ENCODE results near the gene CFDP1.
A peak's percentile ranks its signal among the peaks of the same experiment; 100 is the strongest.

CFDP1 gene

DNA sequence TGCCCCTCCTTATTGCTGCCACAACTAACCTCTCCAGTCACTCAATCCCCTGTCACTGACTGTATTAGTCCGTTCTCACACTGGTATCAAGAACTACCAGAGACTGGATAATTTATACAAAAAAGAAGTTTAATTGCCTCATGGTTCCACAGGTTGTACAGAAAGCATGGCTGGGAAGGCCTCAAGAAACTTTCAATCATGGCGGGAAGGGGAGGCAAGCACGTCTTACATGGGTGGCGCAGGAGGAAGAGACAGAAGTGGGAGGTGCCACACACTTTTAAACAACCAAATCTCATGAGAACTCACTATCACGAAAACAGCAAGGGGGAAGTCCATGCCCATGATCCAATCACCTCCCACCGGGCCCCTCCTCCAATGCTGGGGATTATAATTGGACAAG, 95.9 kb downstream of the CFDP1 start:
- intact Hi-C loops (cut with DNase I), result no loop called here
- no peak for DNase-seq

DNA sequence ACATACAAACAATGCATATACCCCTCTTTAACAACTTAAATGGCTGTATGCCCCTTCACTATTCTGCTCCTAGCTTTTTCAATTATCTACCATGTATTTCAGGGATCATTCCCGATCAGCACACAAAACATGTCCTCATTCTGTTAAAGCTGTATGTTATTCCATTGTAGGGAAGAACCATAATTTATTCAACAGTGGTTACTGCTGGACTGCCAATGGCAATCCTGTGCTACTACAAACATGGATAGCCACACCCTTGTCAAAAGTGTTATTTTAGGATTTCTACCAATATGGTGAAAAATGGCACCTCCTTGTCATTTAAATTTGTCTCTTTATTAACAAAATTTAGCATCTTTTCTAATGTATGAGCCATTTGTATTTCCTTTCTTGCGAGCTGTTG, 96.8 kb downstream of the CFDP1 start:
- DNase-seq, result no peak
- intact Hi-C loops (cut with DNase I), result no loop called here

DNA sequence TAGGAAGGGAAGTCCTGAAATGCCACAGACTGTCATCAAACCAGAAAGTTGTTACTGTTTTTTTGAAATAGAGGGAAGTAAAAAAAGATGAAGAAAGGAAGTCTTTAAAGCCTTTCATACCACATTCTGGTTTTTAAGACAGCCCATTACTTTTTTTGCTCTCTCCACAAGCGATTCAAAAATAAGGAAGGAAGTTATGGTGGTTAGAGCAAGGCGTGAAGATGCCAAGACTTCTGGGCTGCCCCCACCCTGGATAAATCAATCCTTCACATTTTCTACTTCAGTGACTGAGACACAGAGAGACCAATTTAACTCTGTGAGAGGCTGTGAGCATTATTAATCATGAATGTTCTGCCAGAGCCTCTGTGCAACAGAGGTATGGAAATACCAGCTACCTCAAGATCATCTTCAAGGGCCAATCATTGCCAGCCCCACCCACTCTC, 99.6 kb downstream of the CFDP1 start:
- intact Hi-C loops (cut with DNase I), result no loop called here

DNA sequence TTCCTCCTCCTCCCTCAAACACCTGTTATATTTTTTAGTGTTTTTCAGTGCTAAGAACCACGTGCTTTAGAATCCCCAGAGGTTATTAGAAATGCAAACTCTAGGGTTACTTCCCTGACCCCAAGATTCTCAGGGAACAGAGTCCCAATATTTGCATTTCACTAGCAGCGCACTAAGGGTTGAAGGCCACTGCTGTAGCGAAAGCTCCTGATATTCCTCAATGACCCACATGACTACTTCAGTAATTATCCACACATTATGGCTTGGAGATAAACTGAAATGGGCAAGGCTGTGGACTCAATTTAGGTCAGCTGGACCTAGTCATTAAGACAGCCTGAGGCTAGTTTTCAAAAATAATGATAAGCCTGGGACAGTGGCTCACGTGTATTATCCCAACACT, 103.4 kb downstream of the CFDP1 start:
- no peak for DNase-seq
- intact Hi-C loops (cut with DNase I), result no loop called here

More for the DNA sequence above, 99.6 kb downstream of the CFDP1 start:
- DNase-seq, result no peak

DNA sequence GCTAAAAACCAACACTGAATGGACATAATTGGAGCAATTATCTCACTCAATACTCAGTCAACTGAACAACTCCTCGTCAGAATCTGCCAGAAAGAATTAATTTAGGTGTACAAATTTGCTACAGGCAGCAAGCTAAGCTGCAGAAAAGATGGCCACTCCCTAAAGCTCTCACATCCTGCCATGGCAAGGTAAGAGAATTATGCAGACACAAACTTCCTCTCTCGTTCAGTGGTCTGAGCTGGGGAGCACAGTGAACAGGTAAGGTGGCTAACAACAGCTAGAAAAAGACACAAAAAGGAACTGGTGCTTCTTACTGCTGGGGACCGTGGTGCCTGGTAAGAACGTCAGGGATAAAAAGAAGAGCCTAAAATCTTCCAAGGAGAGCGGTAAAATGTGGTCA, 107.0 kb downstream of the CFDP1 start:
- no peak for DNase-seq
- intact Hi-C loops (cut with DNase I), result no loop called here

DNA sequence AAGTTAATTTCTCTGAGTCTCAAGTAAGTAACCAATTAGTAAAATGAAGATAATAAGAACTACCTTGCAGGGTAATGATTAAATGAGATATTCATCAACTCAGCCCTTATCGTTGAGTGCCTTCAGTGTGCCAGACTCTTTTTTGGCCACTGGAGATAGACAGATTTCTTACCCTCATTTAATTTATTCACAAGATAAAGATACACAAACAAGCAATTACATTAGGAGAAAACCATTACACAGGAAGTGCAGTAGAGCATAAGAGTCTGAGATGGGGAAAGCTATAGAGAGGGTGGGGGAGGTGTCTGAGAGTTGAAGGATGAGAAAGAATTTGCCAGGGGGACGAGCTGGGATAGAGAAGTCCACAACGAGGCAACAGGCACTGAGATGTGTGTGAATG, 109.4 kb downstream of the CFDP1 start:
- no peak for DNase-seq
- intact Hi-C loops (cut with DNase I), result no loop called here

DNA sequence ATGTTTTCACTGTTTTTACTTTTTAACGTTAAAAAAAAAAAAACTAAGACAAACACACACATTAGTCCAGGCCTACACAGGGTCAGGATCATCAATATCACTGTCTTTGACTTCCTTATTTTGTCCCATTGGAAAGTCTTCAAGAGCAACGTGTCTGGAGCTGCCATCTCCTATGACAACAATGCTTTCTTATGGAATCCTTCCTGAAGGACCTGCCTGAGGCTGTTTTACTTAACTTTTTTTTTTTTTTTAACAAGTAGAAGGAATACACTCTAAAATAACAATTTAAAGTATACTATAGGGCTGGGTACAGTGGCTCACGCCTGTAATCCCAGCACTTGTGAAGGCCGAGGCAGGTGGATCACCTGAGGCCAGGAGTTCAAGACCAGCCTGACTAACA, 110.1 kb downstream of the CFDP1 start:
- intact Hi-C loops (cut with DNase I), result no loop called here
- DNase-seq, result no peak

DNA sequence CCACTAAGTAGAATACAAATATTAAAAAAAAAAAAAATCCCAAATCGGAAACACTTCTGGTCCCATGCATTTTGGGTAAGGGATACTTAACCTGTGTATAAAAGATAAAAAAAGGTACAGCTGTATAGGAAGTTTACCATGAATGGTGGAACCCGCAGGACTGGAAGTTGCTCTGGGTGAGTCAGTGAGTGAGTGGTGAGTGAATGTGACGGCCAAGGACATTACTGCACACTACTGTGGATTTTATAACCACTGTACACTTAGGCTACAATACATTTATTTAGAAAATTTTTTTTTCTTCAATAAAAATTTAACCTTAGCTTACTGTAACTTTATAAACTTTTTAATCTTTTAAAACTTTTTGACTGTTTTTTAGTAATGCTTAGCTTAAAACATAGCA, 110.6 kb downstream of the CFDP1 start:
- intact Hi-C loops (cut with DNase I), result no loop called here
- no peak for DNase-seq

DNA sequence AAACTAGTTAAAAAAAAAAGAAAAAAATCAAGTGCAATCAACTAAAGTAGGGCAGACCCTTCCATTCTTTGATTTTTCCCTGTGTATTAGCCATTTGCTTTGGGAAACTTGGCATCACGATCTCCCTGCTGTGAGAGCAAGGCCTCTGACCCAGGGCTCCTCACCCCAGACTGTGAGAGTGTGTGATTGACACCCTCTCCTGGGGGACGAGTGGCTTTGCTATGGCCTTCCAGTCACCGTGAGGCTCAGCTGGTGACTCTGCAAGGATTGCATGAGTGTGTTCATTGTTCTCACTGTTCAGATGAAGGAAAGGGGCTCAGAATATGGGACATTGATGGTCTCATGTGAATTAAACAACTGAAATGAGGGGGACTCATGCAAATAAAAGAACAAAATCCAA, 112.9 kb downstream of the CFDP1 start:
- intact Hi-C loops (cut with DNase I), result no loop called here
- DNase-seq, result peak; percentile 34 to 95 (median 69)

DNA sequence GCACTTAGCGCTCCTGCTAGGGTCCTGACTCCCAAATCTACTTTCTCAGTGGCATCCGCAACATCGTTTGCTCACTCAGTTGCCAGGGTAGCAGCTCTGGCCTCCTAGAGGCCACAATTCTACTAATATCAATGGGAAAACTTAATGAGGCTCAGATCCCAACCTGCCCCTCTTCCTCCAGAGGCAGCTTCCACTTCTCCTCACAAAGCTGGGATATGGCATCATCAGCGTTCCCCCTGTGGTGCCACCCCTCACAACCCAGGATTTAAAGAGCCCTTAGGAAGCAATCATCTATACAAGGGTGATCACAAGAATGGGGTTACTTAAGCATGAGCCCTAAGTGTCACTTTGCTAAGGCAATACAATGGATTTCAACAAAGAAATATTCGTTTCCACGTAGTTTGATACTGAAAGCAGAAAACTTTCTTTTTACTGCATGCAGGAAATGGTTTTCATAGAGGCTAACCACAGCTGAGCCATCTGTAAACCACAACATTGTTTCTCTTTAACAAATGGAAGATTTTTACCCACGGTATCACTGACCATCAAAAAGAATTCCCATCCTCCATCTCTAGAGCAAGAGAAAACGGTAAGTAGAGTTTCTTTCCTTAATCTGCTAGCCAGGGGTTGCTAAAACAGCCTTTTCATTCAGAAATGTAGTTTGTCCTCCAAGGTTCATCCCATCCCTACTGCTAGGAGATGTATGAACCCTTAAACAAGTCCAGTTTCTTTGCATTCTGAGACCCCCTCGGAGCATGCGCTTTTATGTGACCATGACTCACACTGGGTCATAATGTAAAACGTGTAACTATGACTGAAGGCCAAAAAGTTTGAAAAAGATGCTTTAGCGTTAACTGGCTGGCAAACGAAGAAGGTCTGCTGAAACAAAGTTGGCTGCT, 113.5 kb downstream of the CFDP1 start:
- intact Hi-C loops (cut with DNase I), result loop anchor here (10.0 kb wide), 1 partner anchor 65 kb away; no protein-coding TSS in a partner anchor
- DNase-seq, result no peak

DNA sequence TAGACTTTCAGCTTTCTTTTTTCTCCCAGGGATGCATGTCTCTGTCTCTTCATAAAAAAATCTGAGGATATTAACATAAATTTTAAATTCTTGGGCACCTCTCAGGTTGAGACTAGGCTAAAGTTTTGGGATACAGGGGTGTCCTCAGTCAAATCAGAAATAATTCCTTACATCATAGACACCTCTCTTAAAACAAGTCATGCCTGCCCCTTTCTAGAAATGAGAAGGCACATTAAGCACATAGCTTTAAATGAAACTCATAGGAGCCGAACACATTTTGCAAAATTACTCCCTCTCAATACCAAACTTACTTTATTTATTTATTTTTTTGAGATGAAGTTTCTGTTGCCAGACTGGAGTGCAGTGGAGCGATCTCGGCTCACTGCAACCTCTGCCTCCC, 114.6 kb downstream of the CFDP1 start:
- intact Hi-C loops (cut with DNase I), result loop anchor here (10.0 kb wide), 1 partner anchor 66 kb away; no protein-coding TSS in a partner anchor
- no peak for DNase-seq

DNA sequence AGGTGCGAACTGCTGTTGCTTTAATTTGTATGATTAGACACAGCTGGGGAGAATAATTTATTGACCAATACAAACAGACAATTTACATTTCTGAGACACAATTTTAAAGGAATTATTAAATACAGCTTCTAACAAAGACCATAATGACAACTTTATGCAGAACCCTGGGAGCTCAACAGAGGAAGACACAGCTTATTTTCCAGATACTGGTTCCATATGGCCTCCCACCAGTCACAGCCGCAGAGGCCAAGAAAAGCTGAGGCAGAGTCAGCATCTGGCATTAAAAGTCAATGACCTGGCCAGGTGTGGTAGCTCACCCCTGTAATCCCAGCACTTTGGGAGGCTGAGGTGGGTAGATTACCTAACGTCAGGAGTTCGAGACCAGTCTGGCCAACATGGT, 115.8 kb downstream of the CFDP1 start:
- intact Hi-C loops (cut with DNase I), result loop anchor here (10.0 kb wide), 1 partner anchor 67 kb away; no protein-coding TSS in a partner anchor
- DNase-seq, result no peak

DNA sequence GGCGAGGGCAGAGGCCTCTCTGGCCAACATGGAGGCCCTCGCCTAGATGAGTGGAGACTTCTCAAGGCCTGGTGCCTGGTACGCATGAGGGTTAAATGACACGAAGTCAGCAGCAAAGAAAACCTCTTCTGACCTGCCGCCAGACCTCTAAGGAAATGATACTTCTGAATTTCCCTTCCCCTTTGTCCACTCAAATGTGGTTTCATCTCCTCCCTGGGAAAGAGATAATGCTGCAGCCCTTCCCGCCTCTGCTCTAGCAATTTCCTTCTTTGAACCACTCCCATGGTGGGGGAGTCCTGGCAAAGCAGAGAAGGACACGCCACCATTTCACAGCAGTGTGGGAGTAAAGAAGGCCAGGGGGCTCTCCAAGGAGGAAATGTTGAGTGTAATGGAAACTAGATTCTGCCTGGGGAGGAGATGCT, 116.2 kb downstream of the CFDP1 start:
- DNase-seq, result no peak
- intact Hi-C loops (cut with DNase I), result loop anchor here (10.0 kb wide), 1 partner anchor 68 kb away; no protein-coding TSS in a partner anchor

DNA sequence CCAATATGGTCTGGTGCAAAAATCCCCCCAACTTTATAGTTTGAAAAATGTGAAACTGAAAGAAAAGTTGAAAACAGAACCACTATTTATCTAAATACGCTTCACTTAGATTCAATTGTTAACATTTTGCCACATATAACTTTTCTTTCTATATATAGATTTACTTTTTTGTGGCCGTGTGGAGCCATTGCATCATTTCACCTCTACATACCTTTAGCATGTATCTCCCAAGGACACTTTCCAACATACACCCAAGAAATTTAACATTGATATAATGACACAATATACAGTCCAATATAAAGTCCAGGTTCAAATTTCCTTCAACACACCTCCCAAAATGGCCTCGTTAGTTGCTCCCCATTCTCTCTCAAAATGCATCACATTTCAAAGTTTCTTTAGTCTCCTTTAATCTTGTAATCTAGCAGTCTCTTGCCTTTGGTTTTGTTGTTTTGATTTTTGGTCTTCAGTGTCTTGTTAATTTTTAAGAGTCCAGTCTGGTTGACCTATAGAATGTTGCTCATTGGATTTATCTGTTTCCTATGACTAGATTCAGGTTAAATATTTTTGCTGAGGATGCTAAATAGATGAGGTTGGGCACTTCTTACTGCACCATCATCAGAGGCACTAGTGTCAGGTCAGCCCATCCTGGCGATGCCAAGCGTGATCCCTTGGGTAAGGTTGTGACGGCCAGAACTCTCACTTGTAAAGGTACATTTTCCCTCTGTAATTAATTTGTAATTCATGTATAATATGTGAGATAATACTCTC, 117.6 kb downstream of the CFDP1 start:
- no peak for DNase-seq
- intact Hi-C loops (cut with DNase I), result loop anchor here (10.0 kb wide), 1 partner anchor 69 kb away; no protein-coding TSS in a partner anchor

DNA sequence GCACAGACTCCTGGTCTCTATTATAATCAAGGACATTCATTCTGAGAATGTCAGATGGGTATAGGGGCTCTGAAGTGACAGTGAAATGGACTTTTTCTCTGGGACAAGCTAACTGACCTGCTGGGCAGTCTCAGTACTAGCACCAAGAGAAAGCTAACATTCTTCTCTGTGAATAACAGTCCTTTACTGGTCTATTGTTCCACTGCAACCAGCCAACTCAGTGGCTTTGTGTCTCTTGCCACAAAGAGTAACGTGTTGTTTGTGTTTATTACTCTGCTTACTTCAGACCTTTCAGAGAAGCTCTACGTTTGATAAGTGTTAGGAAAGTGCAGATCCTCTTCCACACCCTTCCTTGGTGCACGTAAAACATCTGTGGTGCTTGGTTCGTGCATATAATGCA, 120.4 kb downstream of the CFDP1 start:
- intact Hi-C loops (cut with DNase I), result loop anchor here (10.0 kb wide), 1 partner anchor 72 kb away; no protein-coding TSS in a partner anchor
- peak in 1 of 10 donors; percentile 32 for DNase-seq

DNA sequence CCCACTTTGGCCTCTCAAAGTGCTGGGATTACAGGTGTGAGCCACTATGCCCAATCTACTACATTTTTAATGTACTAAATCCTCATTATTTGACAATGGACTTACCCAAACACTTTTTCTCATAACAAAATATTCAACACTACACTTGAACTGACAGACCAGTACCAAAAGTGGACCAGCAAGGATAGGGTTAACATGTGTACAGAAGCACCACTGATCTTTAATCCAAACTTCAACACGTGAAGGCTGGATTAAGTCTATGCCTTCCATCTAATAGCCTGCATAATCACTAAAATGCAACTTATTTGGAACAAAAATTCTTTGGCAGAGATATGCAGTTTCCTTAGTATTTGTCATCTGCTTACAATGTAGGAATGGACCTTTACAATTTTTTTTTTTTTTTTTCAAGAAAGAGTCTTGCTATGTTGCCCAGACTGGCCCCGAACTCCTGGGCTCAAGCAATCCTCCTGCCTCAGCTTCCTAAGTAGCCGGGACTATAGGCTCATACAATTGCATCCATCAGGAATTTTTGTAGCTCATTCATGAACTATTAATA, 121.8 kb downstream of the CFDP1 start:
- DNase-seq, result no peak
- intact Hi-C loops (cut with DNase I), result loop anchor here (10.0 kb wide), 1 partner anchor 73 kb away; no protein-coding TSS in a partner anchor

DNA sequence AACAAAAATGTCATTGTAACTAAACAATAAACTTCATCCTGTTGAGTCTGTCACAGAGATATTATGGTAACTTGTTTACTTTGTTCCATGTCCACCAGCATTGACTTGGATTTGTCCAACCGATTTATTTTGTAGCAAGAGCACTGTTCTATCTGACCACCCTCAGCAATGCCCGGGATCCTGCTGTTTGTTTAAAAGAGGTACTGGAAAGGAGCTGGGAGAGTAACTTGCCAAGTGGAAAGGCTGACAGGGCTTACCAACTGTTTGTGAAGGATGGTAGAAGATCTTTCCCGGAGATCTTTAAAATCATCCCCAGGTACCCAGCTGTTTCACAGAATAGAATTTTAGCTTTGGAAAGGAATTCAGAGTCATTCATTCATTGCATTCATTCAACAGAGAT, 122.8 kb downstream of the CFDP1 start:
- intact Hi-C loops (cut with DNase I), result loop anchor here (10.0 kb wide), 1 partner anchor 74 kb away; no protein-coding TSS in a partner anchor
- DNase-seq, result no peak

DNA sequence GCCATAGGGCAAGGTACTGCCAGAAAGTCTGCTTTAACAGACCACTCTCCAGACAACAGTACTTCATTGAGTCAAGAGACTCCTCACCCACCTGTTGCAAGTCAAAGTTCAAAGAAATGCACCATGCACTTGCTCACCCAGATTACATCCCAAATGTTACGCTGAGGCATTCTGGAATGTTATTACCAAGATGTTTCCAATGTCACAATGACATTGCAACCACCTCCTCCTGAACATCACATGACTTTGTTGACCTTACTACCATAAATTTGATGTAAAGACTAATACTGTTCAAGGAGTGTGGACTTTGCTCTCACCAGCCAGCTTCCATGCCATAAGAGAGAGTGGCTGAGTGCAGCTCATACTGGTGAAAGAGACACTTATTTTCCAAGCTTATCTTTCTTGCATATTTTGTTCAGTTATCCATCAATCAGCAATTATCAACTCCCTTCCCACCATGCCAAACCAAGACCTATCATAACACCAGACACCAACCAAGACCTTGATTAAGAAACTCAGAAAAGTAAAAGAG, 123.3 kb downstream of the CFDP1 start:
- no peak for DNase-seq
- intact Hi-C loops (cut with DNase I), result loop anchor here (10.0 kb wide), 1 partner anchor 75 kb away; no protein-coding TSS in a partner anchor

DNA sequence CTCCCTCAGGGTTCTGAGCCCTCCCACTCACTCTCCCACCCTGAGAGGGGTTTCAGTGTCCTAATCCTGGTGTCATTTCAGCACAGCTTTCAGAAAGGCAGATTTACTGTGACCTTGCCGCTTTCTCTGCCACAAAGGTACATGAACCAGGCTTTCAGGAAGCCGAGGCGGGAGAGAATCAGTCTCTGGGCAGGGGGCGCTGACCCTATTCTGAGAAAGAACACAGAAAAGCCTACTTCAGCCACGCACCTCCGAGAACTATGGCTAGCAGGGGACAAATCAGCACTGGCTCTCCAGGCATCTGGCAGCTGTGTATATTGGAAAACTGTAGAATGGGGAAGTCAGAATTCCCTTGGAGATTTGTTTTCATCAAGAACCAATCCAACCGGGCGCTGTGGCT, 124.1 kb downstream of the CFDP1 start:
- no peak for DNase-seq
- intact Hi-C loops (cut with DNase I), result no loop called here

DNA sequence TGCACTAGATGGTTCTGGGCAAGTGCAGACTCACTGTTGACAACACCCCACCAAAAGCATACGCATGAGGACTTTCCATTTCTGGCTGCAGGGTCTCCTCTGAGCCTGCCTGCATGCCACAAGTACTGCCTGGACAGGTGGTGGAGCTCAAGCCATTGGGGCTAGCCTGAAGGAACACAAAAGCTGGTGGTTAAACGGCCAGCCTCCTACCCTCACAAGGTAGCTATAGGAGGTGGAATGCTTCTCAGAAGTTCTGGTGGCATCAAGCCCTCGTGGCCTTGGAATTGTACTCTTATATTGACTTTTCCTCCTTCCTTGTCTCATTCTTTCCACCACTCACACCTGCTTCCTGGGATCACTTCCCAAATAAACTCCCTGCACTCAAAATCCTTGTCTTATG, 125.3 kb downstream of the CFDP1 start:
- intact Hi-C loops (cut with DNase I), result no loop called here
- no peak for DNase-seq

DNA sequence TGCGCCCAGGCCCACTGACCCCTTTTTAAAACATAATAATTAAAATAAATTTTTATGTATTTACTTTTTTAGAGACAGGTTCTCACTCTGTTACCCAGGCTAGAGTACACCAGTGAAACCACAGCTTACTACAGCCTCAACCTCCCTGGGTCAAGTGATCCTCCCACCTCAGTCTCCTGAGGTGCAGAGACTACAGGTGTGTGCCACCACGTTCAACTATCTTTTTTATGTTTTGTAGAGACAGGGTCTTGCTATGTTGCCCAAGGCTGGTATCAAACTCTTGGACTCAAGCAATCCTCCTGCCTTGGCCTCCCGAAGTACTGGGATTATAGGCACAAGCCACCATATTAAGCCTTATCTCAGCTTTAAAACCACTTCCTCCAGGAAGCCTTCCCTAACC, 125.8 kb downstream of the CFDP1 start:
- no peak for DNase-seq
- intact Hi-C loops (cut with DNase I), result no loop called here

All from posterior cingulate gyrus (tissue), 11 donors.